NCI-H1417 treated with DMSO at 0.1 percent for 48 hours (cell line): Measurements from ENCODE around the gene CDIPT.

ENCODE experiments used
- DNase-seq: peaks from one replicate; lab custom pipeline; 2025; lab: John Stamatoyannopoulos, UW

CDIPT gene

GRCh38 chr16:29826342-29826695, 36.7 kb downstream of the CDIPT start:
- DNase-seq, result no peak

- no peak for DNase-seq
Measured at GRCh38 chr16:29825145-29826044, 37.6 kb downstream of the CDIPT start.

GRCh38 chr16:29824589-29825144, 38.4 kb downstream of the CDIPT start:
- no peak for DNase-seq

GRCh38 chr16:29821643-29822115, 41.3 kb downstream of the CDIPT start:
- DNase-seq, result no peak

- DNase-seq, result no peak
Measured at GRCh38 chr16:29820730-29821642, 42.0 kb downstream of the CDIPT start.

- DNase-seq, result no peak
Measured at GRCh38 chr16:29820271-29820701, 42.7 kb downstream of the CDIPT start, which contains the start of gene MVP. TSS of gene MVP (plus strand) at chr16:29820462. CDS start at chr16:29830550, 10,088 bp downstream.

GRCh38 chr16:29819506-29819905, 43.5 kb downstream of the CDIPT start:
- DNase-seq, result no peak

- no peak for DNase-seq
Measured at GRCh38 chr16:29818082-29818481, 44.9 kb downstream of the CDIPT start.

GRCh38 chr16:29816694-29817441, 46.2 kb downstream of the CDIPT start:
- no peak for DNase-seq

GRCh38 chr16:29815793-29816693, 47.0 kb downstream of the CDIPT start, which contains the start of gene PAGR1:
TSS of gene PAGR1 (plus strand) at chr16:29816152. CDS start at chr16:29816526, 374 bp downstream.
- DNase-seq, result peak; percentile 94

- DNase-seq, result no peak
Measured at GRCh38 chr16:29815032-29815721, 47.8 kb downstream of the CDIPT start.

GRCh38 chr16:29814592-29814991, 48.4 kb downstream of the CDIPT start:
- DNase-seq, result no peak

- DNase-seq, result no peak
Measured at GRCh38 chr16:29813644-29814562, 49.1 kb downstream of the CDIPT start.

GRCh38 chr16:29812754-29813643, 50.0 kb downstream of the CDIPT start:
- no peak for DNase-seq

GRCh38 chr16:29811896-29812665, 50.9 kb downstream of the CDIPT start, which contains the start of gene PRRT2:
TSS of gene PRRT2 (plus strand) at chr16:29812193. CDS start at chr16:29813055, 862 bp downstream.
- peak; percentile 17 for DNase-seq

- DNase-seq, result peak; percentile 45
Measured at GRCh38 chr16:29811170-29811895, 51.7 kb downstream of the CDIPT start.
